Muscle of leg (tissue), 11 donors: Measurements from ENCODE around the gene WIPF3. TPM values are rescaled to one million over a fixed set of nuclear protein-coding genes. Genes with fewer than 3 reads are reported as not detected.
A peak's percentile ranks its signal among the peaks of the same experiment; 100 is the strongest.

ENCODE experiments used
- DNase-seq: peaks from one replicate; pipeline ENCODE4 v3.0.0; 2013
- H3K27ac ChIP-seq: one replicate; pipeline ENCODE4 v1.5.1; 2013; ENCODE audit warnings: mild to moderate bottlenecking, low read length, control low read depth
- H3K27me3 ChIP-seq: one replicate; pipeline ENCODE4 v1.6.1; 2013; ENCODE audit warnings: low read length; ENCODE audit not compliant: control insufficient read depth, insufficient read depth
- H3K36me3 ChIP-seq: one replicate; pipeline ENCODE4 v1.6.1; 2013; ENCODE audit warnings: low read length; ENCODE audit not compliant: control insufficient read depth, insufficient read depth
- H3K4me1 ChIP-seq: one replicate; pipeline ENCODE4 v1.6.1; 2013; ENCODE audit warnings: low read length; ENCODE audit not compliant: control insufficient read depth, insufficient read depth
- H3K4me3 ChIP-seq: one replicate; pipeline ENCODE4 v1.5.1; 2013; ENCODE audit warnings: low read length, control low read depth
- H3K9me3 ChIP-seq: replicated peaks from 2 replicates; pipeline ENCODE4 v1.6.1; 2013; ENCODE audit warnings: low read depth, low read length; ENCODE audit not compliant: control insufficient read depth
- WGBS: methylation state at CpG from one replicate; pipeline ENCODE4 v1.1.5; 2013; ENCODE audit warnings: missing lambda C conversion rate; ENCODE audit not compliant: insufficient coverage; 5-methylcytosine and 5-hydroxymethylcytosine counted together
- polyA plus RNA-seq, 8 donors: library from polyadenylated mRNA; unstranded; fragments of 120-200 nt; gene quantifications; one replicate each; pipeline versions ENCODE4 v1.2.1 to v1.2.3, GENCODE V29; 2013; ENCODE audit warnings: inconsistent platforms in 1 of 8, low replicate concordance in 1 of 8; ENCODE audit not compliant: insufficient read length in 8 of 8, insufficient read depth in 1 of 8
- total RNA-seq: library from RNA; stranded (reverse); fragments of 120-200 nt; gene quantifications from one replicate; pipeline ENCODE4 v1.2.4, GENCODE V29; 2013

The WIPF3 gene
- total and polyA plus RNA-seq, 9 donors, result 6.1 to 30.7 (median 17.7) TPM

DNA sequence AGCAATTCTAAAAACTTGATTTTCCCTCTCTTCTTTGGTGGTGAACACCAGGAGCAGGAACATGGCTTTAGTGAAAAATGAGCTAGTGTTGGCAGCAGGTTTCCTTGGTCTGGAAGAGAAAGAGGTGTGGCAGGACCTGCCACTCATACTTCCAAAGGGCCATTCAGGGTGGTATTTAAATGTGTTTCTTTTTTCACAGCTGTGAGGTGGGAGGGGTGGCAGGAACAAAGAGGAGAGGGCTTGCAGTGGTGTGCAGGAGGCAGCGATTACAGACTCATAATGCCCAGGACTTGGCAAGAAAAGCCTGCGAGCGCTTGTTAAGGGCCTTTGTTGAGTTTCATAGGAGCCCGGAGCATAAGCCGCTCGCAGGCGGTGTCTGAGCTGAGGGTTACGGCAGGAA is 36.8 kb downstream of the WIPF3 start:
- Histone ChIP-seq H3K27ac (peak overlapping the region; percentile 49), H3K4me1 (peaks cover 47% of the 10 kb centered on the region), H3K27me3 (no peaks in the 10 kb centered on the region), H3K36me3 (no peaks in the 10 kb centered on the region), H3K4me3 (no peak overlapping the region), H3K9me3 (no peaks in the 10 kb centered on the region)
- DNase-seq, result no peak
- WGBS, result 61% methylated on average over 8 of the region's 8 CpGs

DNA sequence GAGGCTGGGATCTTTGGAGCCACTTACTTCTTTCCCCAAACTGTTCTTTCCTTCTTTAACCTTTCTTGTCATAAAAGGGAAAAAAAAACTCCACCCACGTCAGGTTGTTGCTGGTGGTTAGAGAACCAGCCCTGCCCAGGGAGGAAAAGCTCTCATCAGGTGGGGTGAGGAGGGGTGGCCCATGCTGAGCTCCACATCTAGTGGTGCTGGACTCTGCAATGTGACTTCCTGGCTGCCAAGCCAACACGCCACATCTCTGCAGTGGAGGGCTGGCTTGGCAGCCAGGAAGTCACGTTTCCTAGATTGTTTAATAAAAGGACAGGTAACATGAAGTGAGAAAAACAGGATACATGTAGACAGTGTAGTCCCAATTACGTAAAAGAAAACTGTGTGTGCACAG is 37.4 kb downstream of the WIPF3 start:
- H3K27me3 ChIP-seq, result no peaks in the 10 kb centered on the region
- 75% methylated on average over 3 of the region's 4 CpGs for WGBS
- no peaks in the 10 kb centered on the region for H3K36me3 ChIP-seq
- no peak for DNase-seq
- no peaks in the 10 kb centered on the region for H3K9me3 ChIP-seq
- H3K4me1 ChIP-seq, result peaks cover 47% of the 10 kb centered on the region
- H3K27ac ChIP-seq, result no peak overlapping the region
- H3K4me3 ChIP-seq, result no peak overlapping the region

DNA sequence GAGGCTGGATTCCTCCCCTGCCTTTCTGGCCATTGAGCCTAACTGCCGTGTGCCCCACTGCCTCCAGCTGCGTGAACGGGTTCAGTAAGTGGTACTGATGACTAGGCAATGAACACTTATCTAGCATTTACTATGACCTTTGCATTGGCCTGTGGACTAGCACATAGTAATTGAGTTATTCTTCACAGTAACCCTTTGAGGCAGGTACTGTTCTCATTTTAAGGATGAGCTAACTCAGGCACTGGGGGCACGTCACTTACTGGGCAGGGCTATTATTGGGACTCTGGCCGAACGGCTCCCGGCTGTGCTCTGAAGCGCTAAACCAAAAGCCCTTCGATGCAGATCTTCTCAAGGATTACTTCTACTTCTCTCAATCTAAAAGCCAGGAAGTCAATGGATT is 38.3 kb downstream of the WIPF3 start:
- H3K36me3 ChIP-seq, result no peaks in the 10 kb centered on the region
- no peaks in the 10 kb centered on the region for H3K9me3 ChIP-seq
- peaks cover 40% of the 10 kb centered on the region for H3K4me1 ChIP-seq
- no peak overlapping the region for H3K27ac ChIP-seq
- 77% methylated on average over 7 of the region's 9 CpGs for WGBS
- no peak overlapping the region for H3K4me3 ChIP-seq
- no peak for DNase-seq
- H3K27me3 ChIP-seq, result no peaks in the 10 kb centered on the region

DNA sequence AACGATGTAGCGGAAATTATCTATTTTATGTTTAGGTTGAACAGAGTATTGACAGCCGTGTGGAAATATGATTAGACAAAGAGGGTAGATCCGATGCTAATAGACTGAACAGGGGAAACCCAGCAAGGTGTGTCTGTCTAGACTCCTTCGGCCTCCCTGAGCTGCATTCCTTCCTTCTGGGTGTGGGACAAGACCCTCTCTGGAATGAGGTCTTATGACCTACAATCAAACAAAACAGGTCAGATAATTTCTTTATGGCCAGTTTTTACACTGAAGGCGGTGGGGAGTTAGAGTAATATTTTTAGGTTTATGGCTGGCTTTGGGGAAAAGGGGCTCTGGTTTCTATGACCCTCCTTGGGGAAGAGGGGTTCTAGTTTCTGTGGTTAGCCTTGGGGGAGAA is 41.2 kb downstream of the WIPF3 start:
- WGBS, result 81% methylated on average over 5 of the region's 6 CpGs
- no peak overlapping the region for H3K4me3 ChIP-seq
- peaks cover 32% of the 10 kb centered on the region for H3K4me1 ChIP-seq
- H3K27ac ChIP-seq, result no peak overlapping the region
- H3K9me3 ChIP-seq, result no peaks in the 10 kb centered on the region
- no peaks in the 10 kb centered on the region for H3K36me3 ChIP-seq
- DNase-seq, result no peak
- no peaks in the 10 kb centered on the region for H3K27me3 ChIP-seq

DNA sequence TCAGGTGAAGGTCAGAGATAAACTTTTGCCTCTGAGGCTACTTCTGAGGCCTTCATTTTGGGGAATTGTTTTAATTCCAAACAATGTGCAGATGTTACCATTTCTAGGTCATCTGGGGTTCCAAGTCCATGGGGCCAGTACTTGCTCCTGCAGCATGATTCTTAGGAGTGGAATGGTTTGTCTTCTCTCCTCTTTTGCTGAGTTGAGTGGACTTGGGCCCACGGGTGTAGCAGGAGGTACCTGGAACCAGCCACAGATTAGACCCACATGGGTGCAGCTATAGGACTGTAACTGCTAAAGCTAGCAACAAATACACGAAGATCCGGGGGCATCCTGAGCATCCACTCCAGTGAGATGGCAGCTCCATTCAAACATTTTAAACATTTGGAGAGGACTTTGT is 41.6 kb downstream of the WIPF3 start:
- no CpG with 5 or more reads among the region's 3 CpGs for WGBS
- Histone ChIP-seq H3K4me3 (no peak overlapping the region), H3K27me3 (no peaks in the 10 kb centered on the region), H3K27ac (no peak overlapping the region), H3K9me3 (no peaks in the 10 kb centered on the region), H3K4me1 (peaks cover 31% of the 10 kb centered on the region), H3K36me3 (no peaks in the 10 kb centered on the region)
- no peak for DNase-seq

DNA sequence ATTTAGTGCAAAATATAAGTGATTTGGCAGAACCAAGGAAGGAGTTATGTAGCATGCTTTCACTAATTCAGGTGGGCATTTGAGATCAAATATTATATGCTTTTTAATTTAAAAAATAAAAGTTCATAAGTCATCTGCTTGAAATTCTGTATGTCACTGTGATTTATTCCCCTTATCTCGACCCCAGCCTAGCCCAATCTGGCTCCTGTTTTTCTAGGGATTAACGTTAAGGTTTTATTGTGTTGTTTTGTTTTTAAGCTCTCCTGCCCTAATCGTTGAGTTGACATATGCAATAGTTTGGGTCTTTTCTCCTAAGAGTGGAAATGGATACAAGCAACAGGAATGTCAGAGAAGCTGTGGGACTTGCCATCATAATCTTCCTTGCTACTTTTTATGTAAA is 42.6 kb downstream of the WIPF3 start:
- no peaks in the 10 kb centered on the region for H3K27me3 ChIP-seq
- H3K9me3 ChIP-seq, result no peaks in the 10 kb centered on the region
- H3K36me3 ChIP-seq, result no peaks in the 10 kb centered on the region
- no peak for DNase-seq
- H3K4me1 ChIP-seq, result peaks cover 30% of the 10 kb centered on the region
- H3K27ac ChIP-seq, result no peak overlapping the region
- H3K4me3 ChIP-seq, result no peak overlapping the region
- WGBS, result no CpG with 5 or more reads among the region's 3 CpGs

DNA sequence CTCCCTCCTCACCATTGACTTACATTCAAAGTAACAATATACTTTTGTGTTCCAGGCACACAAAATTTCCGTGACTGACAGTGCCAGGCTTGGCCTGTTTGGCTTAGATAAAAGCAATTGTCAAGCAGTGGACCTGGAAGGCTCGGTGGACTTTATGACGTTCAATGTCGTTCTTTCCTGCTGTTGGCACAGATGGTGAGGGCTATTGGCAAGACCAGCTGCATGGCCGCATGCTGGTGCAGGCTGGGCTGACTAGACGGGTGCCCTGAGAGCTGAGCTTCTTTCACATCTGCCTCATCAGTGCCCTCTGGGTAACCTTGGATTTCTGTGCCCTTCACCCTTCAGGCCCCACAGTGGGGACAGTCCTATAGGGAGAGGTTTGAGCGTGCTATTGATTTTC is 45.2 kb downstream of the WIPF3 start:
- no peak overlapping the region for H3K27ac ChIP-seq
- WGBS, result 47% methylated on average over 3 of the region's 7 CpGs

DNA sequence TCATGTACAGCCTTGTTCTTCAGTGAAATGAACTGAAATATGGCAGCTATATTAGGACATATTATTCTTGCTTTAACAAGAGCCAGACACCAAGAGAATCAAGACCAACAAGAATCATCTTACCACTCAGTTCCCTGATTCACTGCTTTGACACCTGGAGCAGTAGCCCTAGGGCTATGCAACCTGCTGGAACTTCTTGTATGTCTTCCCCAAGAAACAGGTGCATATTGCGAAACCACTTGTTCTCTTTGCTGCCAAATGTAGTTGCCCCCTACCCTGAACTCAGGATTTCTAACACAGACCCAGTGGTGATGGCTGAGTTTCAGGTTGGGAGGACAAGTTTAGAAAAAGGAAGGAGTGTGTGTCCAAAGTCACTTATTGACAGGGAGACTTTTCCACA is 46.1 kb downstream of the WIPF3 start:
- Histone ChIP-seq H3K36me3 (no peaks in the 10 kb centered on the region), H3K9me3 (no peaks in the 10 kb centered on the region), H3K27ac (no peak overlapping the region), H3K27me3 (no peaks in the 10 kb centered on the region), H3K4me3 (no peak overlapping the region), H3K4me1 (peaks cover 38% of the 10 kb centered on the region)
- DNase-seq, result no peak
- 100% methylated on average over 1 of the region's 1 CpG for WGBS

More for the DNA sequence above, 45.2 kb downstream of the WIPF3 start:
- Histone ChIP-seq H3K36me3 (no peaks in the 10 kb centered on the region), H3K4me3 (no peak overlapping the region), H3K9me3 (no peaks in the 10 kb centered on the region), H3K27me3 (no peaks in the 10 kb centered on the region), H3K4me1 (peaks cover 37% of the 10 kb centered on the region)
- DNase-seq, result peak; percentile 71

DNA sequence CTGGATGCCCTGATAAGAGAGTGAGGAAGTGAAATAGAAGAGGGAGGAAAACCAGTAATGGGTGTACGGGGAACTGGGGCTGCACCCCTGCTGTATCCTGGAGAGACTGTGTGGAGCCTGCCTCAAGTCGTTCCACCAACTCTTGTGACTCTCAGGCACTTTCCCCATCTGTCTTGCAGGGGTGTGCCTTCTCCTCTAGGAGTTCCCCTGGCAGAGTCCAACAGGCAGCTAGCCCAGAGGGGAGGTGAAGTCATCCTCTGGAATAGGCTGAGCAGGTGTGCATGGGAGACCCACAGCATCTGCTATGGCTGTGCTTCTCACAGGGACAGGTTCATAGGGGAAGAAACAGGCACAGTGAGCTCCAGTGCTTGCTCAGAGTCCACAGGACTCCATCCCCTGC is 46.8 kb downstream of the WIPF3 start:
- Histone ChIP-seq H3K27me3 (no peaks in the 10 kb centered on the region), H3K4me3 (no peak overlapping the region), H3K36me3 (no peaks in the 10 kb centered on the region), H3K4me1 (peaks cover 39% of the 10 kb centered on the region), H3K27ac (peak overlapping the region; percentile 73), H3K9me3 (no peaks in the 10 kb centered on the region)
- peak; percentile 72 for DNase-seq
- WGBS, result no CpG with 5 or more reads among the region's 2 CpGs

DNA sequence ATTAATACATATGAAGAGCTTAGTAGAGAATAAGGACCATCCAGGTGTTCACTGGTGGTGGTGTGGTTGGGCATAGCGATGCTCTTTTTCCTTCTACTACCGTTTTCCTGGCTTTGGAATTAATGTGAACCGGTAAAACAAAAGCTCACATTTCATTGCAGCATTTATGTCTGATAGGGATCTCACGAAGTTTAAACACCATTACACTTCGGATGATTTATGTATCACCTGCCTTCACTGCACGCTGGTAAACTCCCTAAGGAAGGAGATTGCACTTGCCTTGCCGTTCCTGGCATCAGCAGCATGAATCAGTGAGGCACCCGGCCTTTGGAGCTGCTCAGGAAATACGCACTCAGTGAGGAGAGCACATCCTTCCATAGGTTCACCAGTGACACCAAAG is 47.5 kb downstream of the WIPF3 start:
- Histone ChIP-seq H3K9me3 (no peaks in the 10 kb centered on the region), H3K36me3 (no peaks in the 10 kb centered on the region), H3K4me1 (peaks cover 41% of the 10 kb centered on the region), H3K27me3 (no peaks in the 10 kb centered on the region), H3K27ac (peak overlapping the region; percentile 73), H3K4me3 (no peak overlapping the region)
- peak; percentile 33 for DNase-seq
- 54% methylated on average over 4 of the region's 9 CpGs for WGBS

DNA sequence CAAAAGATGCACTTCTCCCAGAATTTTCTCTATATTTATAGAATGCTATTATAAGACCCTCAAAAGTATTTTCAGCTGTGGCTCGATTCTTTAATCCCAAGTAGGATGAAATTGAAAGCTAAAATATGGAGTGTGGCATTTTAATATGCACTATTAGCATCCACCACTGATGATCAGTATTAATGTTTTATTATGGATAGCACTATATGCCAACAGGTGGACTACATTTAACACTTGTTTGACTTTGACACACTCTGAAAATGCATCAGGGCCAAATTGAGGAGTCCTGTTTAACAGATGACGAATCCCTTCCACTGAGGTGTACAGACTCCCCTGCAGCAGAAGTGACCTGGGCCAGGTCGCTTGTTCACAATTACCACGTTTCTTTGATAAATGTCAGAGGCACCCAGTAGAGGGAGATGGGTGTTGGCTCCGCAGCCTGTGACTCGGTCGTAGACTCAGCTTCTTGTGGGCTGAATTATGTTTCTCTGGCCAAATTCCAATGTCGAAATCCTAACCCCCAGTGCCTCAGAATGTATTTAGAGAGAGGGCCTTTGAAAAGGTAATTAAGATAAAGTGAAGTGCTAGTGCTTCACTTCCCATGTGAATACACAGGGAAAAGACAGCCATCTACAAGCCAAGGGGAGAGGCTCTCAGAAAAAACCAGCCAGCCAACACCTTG is 48.1 kb downstream of the WIPF3 start:
- WGBS, result 75% methylated on average over 1 of the region's 8 CpGs
- DNase-seq, result no peak
- H3K4me3 ChIP-seq, result no peak overlapping the region
- H3K36me3 ChIP-seq, result no peaks in the 10 kb centered on the region
- H3K4me1 ChIP-seq, result peaks cover 46% of the 10 kb centered on the region
- peak overlapping the region; percentile 22 for H3K27ac ChIP-seq
- no peaks in the 10 kb centered on the region for H3K27me3 ChIP-seq
- no peaks in the 10 kb centered on the region for H3K9me3 ChIP-seq
